IMR-90 (cell line): Measurements from ENCODE around the gene EFCAB8. TPM values are rescaled to one million over a fixed set of nuclear protein-coding genes. Genes with fewer than 3 reads are reported as not detected.

Experiments used
- ATAC-seq: fragments of 200-7000 bp; cut with Tn5 transposase; 2 replicates; pipeline ENCODE4 v1.9.1; 2020; ENCODE audit warnings: low read depth, mild to moderate bottlenecking, moderate library complexity
- BruUV-seq: library from RNA; stranded (reverse); fragments of 400-500 nt; replicated peaks from 2 replicates; lab custom pipeline; 2021; lab: Mats Ljungman, UMichigan
- CTCF ChIA-PET: fragments of 300-600 bp; formaldehyde crosslinking; extraction: SDS; loops from one replicate; lab custom pipeline; 2021; ENCODE audit warnings: antibody characterized with exemption; lab: Yijun Ruan, JAX
- POLR2A ChIA-PET: fragments of 300-600 bp; sonication (Branson Sonifier 250); formaldehyde crosslinking; loops from one replicate; lab custom pipeline; 2022; ENCODE audit warnings: antibody characterized with exemption; ENCODE audit not compliant: unreplicated experiment; lab: Charles Lee
- DNase-seq: peaks from one replicate; pipeline ENCODE4 v3.0.0; 2013
- H2AFZ ChIP-seq: replicated peaks from 2 replicates; pipeline ENCODE3; 2013; ENCODE audit warnings: low read length, mild to moderate bottlenecking; ENCODE audit not compliant: poor library complexity
- H2AK5ac ChIP-seq: 2 replicates; pipeline ENCODE4 v1.6.1; 2013; ENCODE audit warnings: low read depth, low read length, inconsistent platforms
- H2AK9ac ChIP-seq: replicated peaks from 2 replicates; pipeline ENCODE3; 2013; ENCODE audit warnings: mild to moderate bottlenecking, low read depth, low read length, moderate library complexity; ENCODE audit not compliant: poor library complexity
- H2BK120ac ChIP-seq: 2 replicates; pipeline ENCODE4 v1.6.1; 2013; ENCODE audit warnings: low read depth, low read length, inconsistent platforms
- H2BK15ac ChIP-seq: 3 replicates; pipeline ENCODE4 v1.6.1; 2013; ENCODE audit warnings: low read depth, low read length, inconsistent platforms
- H2BK20ac ChIP-seq: 2 replicates; pipeline ENCODE4 v1.6.1; 2013; ENCODE audit warnings: low read depth, mild to moderate bottlenecking, inconsistent platforms, low read length, moderate library complexity
- H2BK5ac ChIP-seq: 2 replicates; pipeline ENCODE4 v1.6.1; 2013; ENCODE audit warnings: mild to moderate bottlenecking, low read depth, low read length, inconsistent platforms; ENCODE audit not compliant: poor library complexity, severe bottlenecking
- H3K14ac ChIP-seq: replicated peaks from 2 replicates; pipeline ENCODE4 v1.6.1; 2013; ENCODE audit warnings: low read depth, low read length, inconsistent platforms
- H3K18ac ChIP-seq: 2 replicates; pipeline ENCODE4 v1.6.1; 2013; ENCODE audit warnings: low read depth, low read length, control low read depth
- H3K23ac ChIP-seq: 2 replicates; pipeline ENCODE4 v1.6.1; 2013; ENCODE audit warnings: low read depth, low read length, inconsistent platforms
- H3K27ac ChIP-seq: 2 replicates; pipeline ENCODE4 v1.5.1; 2013; ENCODE audit warnings: mild to moderate bottlenecking, control low read depth, low read length; ENCODE audit not compliant: insufficient read depth
- H3K27me3 ChIP-seq: 2 replicates; pipeline ENCODE4 v1.6.1; 2013; ENCODE audit warnings: low read length; ENCODE audit not compliant: control insufficient read depth, insufficient read depth
- H3K36me3 ChIP-seq: 2 replicates; pipeline ENCODE4 v1.6.1; 2013; ENCODE audit warnings: low read length, mixed read lengths; ENCODE audit not compliant: control insufficient read depth, insufficient read depth
- H3K4ac ChIP-seq: 2 replicates; pipeline ENCODE4 v1.6.1; 2013; ENCODE audit warnings: low read depth, low read length, inconsistent platforms
- H3K4me1 ChIP-seq: 2 replicates; pipeline ENCODE4 v1.6.1; 2013; ENCODE audit warnings: low read length, mixed read lengths; ENCODE audit not compliant: control insufficient read depth, insufficient read depth
- H3K4me2 ChIP-seq: 2 replicates; pipeline ENCODE4 v1.6.1; 2013; ENCODE audit warnings: low read depth, mild to moderate bottlenecking, control low read depth, low read length, moderate library complexity
- H3K4me3 ChIP-seq: 2 replicates; pipeline ENCODE4 v1.5.1; 2013; ENCODE audit warnings: low read depth, mild to moderate bottlenecking, control low read depth, low read length, moderate library complexity; ENCODE audit not compliant: insufficient read depth
- H3K56ac ChIP-seq: 2 replicates; pipeline ENCODE4 v1.6.1; 2013; ENCODE audit warnings: low read length, inconsistent platforms; ENCODE audit not compliant: insufficient read depth; ENCODE audit errors: extremely low read depth
- H3K79me1 ChIP-seq, 2 experiments: 2 replicates each; pipeline ENCODE4 v1.6.1; 2013; ENCODE audit warnings: low read length in 2 of 2, inconsistent platforms in 1 of 2, low read depth in 1 of 2
- H3K9ac ChIP-seq: 2 replicates; pipeline ENCODE4 v1.6.1; 2013; ENCODE audit warnings: low read depth, low read length, control low read depth
- H3K9me1 ChIP-seq: 2 replicates; pipeline ENCODE4 v1.6.1; 2013; ENCODE audit warnings: low read length, inconsistent platforms; ENCODE audit not compliant: insufficient read depth
- H3K9me3 ChIP-seq: 2 replicates; pipeline ENCODE4 v1.6.1; 2013; ENCODE audit warnings: low read length; ENCODE audit not compliant: control insufficient read depth, insufficient read depth
- H4K20me1 ChIP-seq: 2 replicates; pipeline ENCODE4 v1.6.1; 2013; ENCODE audit warnings: low read length, inconsistent platforms; ENCODE audit not compliant: insufficient read depth
- H4K5ac ChIP-seq: 2 replicates; pipeline ENCODE4 v1.6.1; 2013; ENCODE audit warnings: mild to moderate bottlenecking, low read depth, low read length, control low read depth
- H4K8ac ChIP-seq, 2 experiments: 2 replicates each; pipeline ENCODE4 v1.6.1; 2013; ENCODE audit warnings: low read depth in 2 of 2, low read length in 2 of 2, control low read depth in 1 of 2, inconsistent platforms in 1 of 2
- H4K91ac ChIP-seq: 2 replicates; pipeline ENCODE4 v1.6.1; 2013; ENCODE audit warnings: low read depth, low read length, inconsistent platforms; ENCODE audit not compliant: insufficient read depth
- BHLHE40 ChIP-seq: fragments of 150-350 bp; IDR thresholded peaks from 2 replicates; pipeline ENCODE4 v1.6.1; 2016; ENCODE audit warnings: mild to moderate bottlenecking, low read depth, low read length
- CEBPB ChIP-seq: IDR thresholded peaks from 2 replicates; pipeline ENCODE4 v1.6.1; 2012; ENCODE audit warnings: low read depth, low read length, improper control_type of control experiment
- MAFK ChIP-seq: IDR thresholded peaks from 2 replicates; pipeline ENCODE4 v1.6.1; 2012; ENCODE audit warnings: low read depth, low read length, improper control_type of control experiment
- MAZ ChIP-seq: IDR thresholded peaks from 2 replicates; pipeline ENCODE4 v1.6.1; 2012; ENCODE audit warnings: low read depth, mild to moderate bottlenecking, low read length, improper control_type of control experiment, moderate library complexity, borderline replicate concordance
- MXI1 ChIP-seq: IDR thresholded peaks from 2 replicates; pipeline ENCODE4 v1.6.1; 2012; ENCODE audit warnings: low read depth, mild to moderate bottlenecking, low read length, moderate library complexity, borderline replicate concordance
- RAD21 ChIP-seq: IDR thresholded peaks from 2 replicates; pipeline ENCODE4 v1.6.1; 2012; ENCODE audit warnings: low read length, improper control_type of control experiment
- SMC3 ChIP-seq: fragments of 150-350 bp; IDR thresholded peaks from 2 replicates; pipeline ENCODE4 v1.6.1; 2016; ENCODE audit warnings: low read depth, mild to moderate bottlenecking, antibody characterized with exemption, low read length, moderate library complexity
- WGBS, 2 experiments: methylation state at CpG; one replicate each; pipeline versions ENCODE4 v1.1.5 to v1.1.7; 2013; ENCODE audit warnings: missing lambda C conversion rate in 2 of 2; ENCODE audit not compliant: insufficient read length in 1 of 2; ENCODE audit errors: extremely low coverage in 2 of 2; 5-methylcytosine and 5-hydroxymethylcytosine counted together
- dilution Hi-C: fragments of 300-500 bp; cut with HindIII; formaldehyde crosslinking; loops from one replicate; pipeline ENCODE4 v1.14.3; 2018; ENCODE audit warnings: low sequenced_read_pairs; ENCODE audit not compliant: unreplicated experiment
- in situ Hi-C: fragments of 300-500 bp; cut with MboI; formaldehyde crosslinking; loops from 3 replicates; pipeline ENCODE4 v1.14.3; 2019; ENCODE audit warnings: low sequenced_read_pairs, inconsistent platforms, mixed read lengths
- intact Hi-C: fragments of 100-400 bp; cut with micrococcal nuclease; formaldehyde crosslinking; loops from 2 replicates; pipeline ENCODE4 v1.10.0; 2022
- polyA plus RNA-seq, 3 experiments: library from polyadenylated mRNA; depleted of rRNA; stranded (reverse); fragments of >200 nt; gene quantifications; 2 replicates each; pipeline ENCODE4 v1.2.3, GENCODE V29; 2012; ENCODE audit warnings: low replicate concordance in 1 of 3
- total RNA-seq: library from RNA; depleted of rRNA; stranded (reverse); fragments of >200 nt; gene quantifications from 2 replicates; pipeline ENCODE4 v1.2.3, GENCODE V29; 2012
- TF ChIP-seq, protein P1 (sequence below): conservative IDR thresholded peaks from 2 replicates; pipeline ENCODE4 v1.5.1; 2012; ENCODE audit warnings: mild to moderate bottlenecking, low read depth, low read length, improper control_type of control experiment
- TF ChIP-seq, protein P2 (sequence below): fragments of 150-350 bp; IDR thresholded peaks from 2 replicates; pipeline ENCODE4 v1.6.1; 2016; ENCODE audit warnings: low read depth, mild to moderate bottlenecking, low read length, moderate library complexity, borderline replicate concordance
- TF ChIP-seq, protein P3 (sequence below): fragments of 150-350 bp; IDR thresholded peaks from 2 replicates; pipeline ENCODE4 v1.6.1; 2017; ENCODE audit warnings: mild to moderate bottlenecking, antibody characterized with exemption, low read length, low read depth

Gene EFCAB8
- total and polyA plus RNA-seq, 2 of the 4 experiments (the other 2 are of a cell fraction), result not detected

DNA sequence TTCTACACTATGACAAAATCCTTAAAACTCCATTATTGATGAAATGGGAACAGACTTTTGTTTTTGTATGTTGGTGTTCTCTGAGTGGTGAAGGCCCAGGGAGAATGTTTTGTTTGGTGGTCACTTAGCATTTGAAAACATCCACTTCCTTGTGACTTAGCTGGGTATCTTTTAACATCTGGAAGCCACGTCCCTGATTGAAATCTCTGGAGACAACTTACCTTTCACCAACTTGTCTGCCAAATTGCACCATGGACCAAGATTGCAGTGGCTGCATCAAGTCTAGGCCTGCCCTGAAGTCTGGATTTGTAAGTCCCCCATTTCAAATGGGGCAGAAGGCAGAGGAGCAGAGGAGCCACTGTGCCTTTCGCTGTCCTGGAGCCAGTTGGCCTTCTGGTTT lies 534 bp upstream of the EFCAB8 start:
- no peak overlapping the region for H3K4ac ChIP-seq
- dilution Hi-C loops, result no loop called here
- TF ChIP-seq CEBPB (no peak), BHLHE40 (no peak), MXI1 (no peak), SMC3 (no peak), RAD21 (no peak), MAFK (no peak), MAZ (no peak)
- TF ChIP-seq, protein P1, sequence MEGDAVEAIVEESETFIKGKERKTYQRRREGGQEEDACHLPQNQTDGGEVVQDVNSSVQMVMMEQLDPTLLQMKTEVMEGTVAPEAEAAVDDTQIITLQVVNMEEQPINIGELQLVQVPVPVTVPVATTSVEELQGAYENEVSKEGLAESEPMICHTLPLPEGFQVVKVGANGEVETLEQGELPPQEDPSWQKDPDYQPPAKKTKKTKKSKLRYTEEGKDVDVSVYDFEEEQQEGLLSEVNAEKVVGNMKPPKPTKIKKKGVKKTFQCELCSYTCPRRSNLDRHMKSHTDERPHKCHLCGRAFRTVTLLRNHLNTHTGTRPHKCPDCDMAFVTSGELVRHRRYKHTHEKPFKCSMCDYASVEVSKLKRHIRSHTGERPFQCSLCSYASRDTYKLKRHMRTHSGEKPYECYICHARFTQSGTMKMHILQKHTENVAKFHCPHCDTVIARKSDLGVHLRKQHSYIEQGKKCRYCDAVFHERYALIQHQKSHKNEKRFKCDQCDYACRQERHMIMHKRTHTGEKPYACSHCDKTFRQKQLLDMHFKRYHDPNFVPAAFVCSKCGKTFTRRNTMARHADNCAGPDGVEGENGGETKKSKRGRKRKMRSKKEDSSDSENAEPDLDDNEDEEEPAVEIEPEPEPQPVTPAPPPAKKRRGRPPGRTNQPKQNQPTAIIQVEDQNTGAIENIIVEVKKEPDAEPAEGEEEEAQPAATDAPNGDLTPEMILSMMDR, result no peak
- TF ChIP-seq, protein P2, sequence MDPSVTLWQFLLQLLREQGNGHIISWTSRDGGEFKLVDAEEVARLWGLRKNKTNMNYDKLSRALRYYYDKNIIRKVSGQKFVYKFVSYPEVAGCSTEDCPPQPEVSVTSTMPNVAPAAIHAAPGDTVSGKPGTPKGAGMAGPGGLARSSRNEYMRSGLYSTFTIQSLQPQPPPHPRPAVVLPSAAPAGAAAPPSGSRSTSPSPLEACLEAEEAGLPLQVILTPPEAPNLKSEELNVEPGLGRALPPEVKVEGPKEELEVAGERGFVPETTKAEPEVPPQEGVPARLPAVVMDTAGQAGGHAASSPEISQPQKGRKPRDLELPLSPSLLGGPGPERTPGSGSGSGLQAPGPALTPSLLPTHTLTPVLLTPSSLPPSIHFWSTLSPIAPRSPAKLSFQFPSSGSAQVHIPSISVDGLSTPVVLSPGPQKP, result no peak
- TF ChIP-seq, protein P3, sequence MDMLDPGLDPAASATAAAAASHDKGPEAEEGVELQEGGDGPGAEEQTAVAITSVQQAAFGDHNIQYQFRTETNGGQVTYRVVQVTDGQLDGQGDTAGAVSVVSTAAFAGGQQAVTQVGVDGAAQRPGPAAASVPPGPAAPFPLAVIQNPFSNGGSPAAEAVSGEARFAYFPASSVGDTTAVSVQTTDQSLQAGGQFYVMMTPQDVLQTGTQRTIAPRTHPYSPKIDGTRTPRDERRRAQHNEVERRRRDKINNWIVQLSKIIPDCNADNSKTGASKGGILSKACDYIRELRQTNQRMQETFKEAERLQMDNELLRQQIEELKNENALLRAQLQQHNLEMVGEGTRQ, result no peak
- ATAC-seq, result no peak
- no peak overlapping the region for H4K91ac ChIP-seq
- H3K27ac ChIP-seq, result no peak overlapping the region
- H3K56ac ChIP-seq, result no peak overlapping the region
- H3K9me3 ChIP-seq, result no peaks in the 10 kb centered on the region
- no peak overlapping the region for H3K4me2 ChIP-seq
- no peaks in the 10 kb centered on the region for H3K4me1 ChIP-seq
- no peak overlapping the region for H2BK20ac ChIP-seq
- no peak overlapping the region for H3K18ac ChIP-seq
- no peak overlapping the region for H2BK120ac ChIP-seq
- peaks cover 10 to 32% of the 10 kb centered on the region in 2 experiments; a peak in 3 of 4 replicates for H3K79me1 ChIP-seq
- no peak overlapping the region for H4K8ac ChIP-seq
- no peak for DNase-seq
- no peak overlapping the region for H4K5ac ChIP-seq
- no peak overlapping the region for H2BK15ac ChIP-seq
- BruUV-seq, result no TSS peak
- no peaks in the 10 kb centered on the region for H3K27me3 ChIP-seq
- H2AK5ac ChIP-seq, result no peak overlapping the region
- intact Hi-C loops, result no loop called here
- POLR2A ChIA-PET, result no interaction called here
- peaks cover 16% of the 10 kb centered on the region for H3K36me3 ChIP-seq
- H2AK9ac ChIP-seq, result no peak overlapping the region
- H3K14ac ChIP-seq, result no peak overlapping the region
- in situ Hi-C loops, result no loop called here
- H3K23ac ChIP-seq, result no peak overlapping the region
- H2BK5ac ChIP-seq, result no peak overlapping the region
- peaks cover 8% of the 10 kb centered on the region; the same call in 1 of the 2 replicates for H4K20me1 ChIP-seq
- H2AFZ ChIP-seq, result no peak overlapping the region
- H3K9me1 ChIP-seq, result peaks cover 11% of the 10 kb centered on the region
- no CpG with 5 or more reads among the region's 2 CpGs for WGBS, 2 experiments
- CTCF ChIA-PET, result interaction anchor here (0.7 kb wide), 1 partner anchor 1191 kb away, joined by 3 read pairs; no protein-coding TSS in a partner anchor
- H3K4me3 ChIP-seq, result no peak overlapping the region
- no peak overlapping the region for H3K9ac ChIP-seq
